ENCODE data around the gene EPG5. TPM values are rescaled to one million over a fixed set of nuclear protein-coding genes. Genes with fewer than 3 reads are reported as not detected.

EPG5 gene
- total RNA-seq, 1 donor from 2014 or later = 29.0 TPM

- no peaks in the 10 kb centered on the region for H3K27me3 ChIP-seq (ENCODE audit: insufficient read depth, low read length)
- DNase-seq (ENCODE audit: low read depth) (no peak), FAIRE-seq (no peak)
- H2AFZ ChIP-seq (ENCODE audit: low read depth, low read length) = no peak overlapping the region
- Mint-ChIP-seq H3K4me1 (ENCODE audit: low read depth, unreplicated experiment) (no peaks in the 10 kb centered on the region), H3K9me3 (ENCODE audit: unreplicated experiment) (no peaks in the 10 kb centered on the region), H3K36me3 (ENCODE audit: low read depth, unreplicated experiment) (peaks cover 19% of the 10 kb centered on the region), H3K27me3 (ENCODE audit: low read depth, unreplicated experiment) (no peaks in the 10 kb centered on the region), H3K27ac (ENCODE audit: unreplicated experiment) (no peak overlapping the region), H3K4me3 (ENCODE audit: unreplicated experiment) (no peak overlapping the region)
- TF ChIP-seq EZH2 (IDR thresholded peaks at IDR 0.05; ENCODE audit: insufficient read depth, low read length) (no peak), CTCF (IDR thresholded peaks at IDR 0.05; ENCODE audit: insufficient read depth, low read depth, low read length) (no peak)
- H4K20me1 ChIP-seq (ENCODE audit: insufficient read depth, low read length) = no peaks in the 10 kb centered on the region
- H3K79me2 ChIP-seq (ENCODE audit: insufficient read depth, low read length) = no peaks in the 10 kb centered on the region
- H3K4me3 ChIP-seq (ENCODE audit: insufficient read depth, low read depth, low read length) = no peak overlapping the region
- peaks cover 55% of the 10 kb centered on the region for H3K36me3 ChIP-seq (ENCODE audit: insufficient read depth, low read length)
- H3K4me2 ChIP-seq (ENCODE audit: low read length) = no peak overlapping the region
- H3K4me1 ChIP-seq (ENCODE audit: insufficient read depth, low read length) = no peaks in the 10 kb centered on the region
- no peak overlapping the region for H3K27ac ChIP-seq (ENCODE audit: low read depth, low read length)
- no peak overlapping the region for H3K9ac ChIP-seq (ENCODE audit: low read length)
- H3K9me3 ChIP-seq (ENCODE audit: insufficient read depth, low read depth, low read length) = no peaks in the 10 kb centered on the region
Observed at GRCh38 chr18:45916302-45916701, 50.8 kb downstream of the EPG5 start.

GRCh38 chr18:45913276-45913675 lies 53.9 kb downstream of the EPG5 start:
- TF ChIP-seq EZH2 (IDR thresholded peaks at IDR 0.05; ENCODE audit: insufficient read depth, low read length) (no peak), CTCF (IDR thresholded peaks at IDR 0.05; ENCODE audit: insufficient read depth, low read depth, low read length) (no peak)
- no peaks in the 10 kb centered on the region for H3K27me3 ChIP-seq (ENCODE audit: insufficient read depth, low read length)
- H3K4me3 Mint-ChIP-seq (ENCODE audit: unreplicated experiment) = no peak overlapping the region
- DNase-seq (ENCODE audit: low read depth) (no peak), FAIRE-seq (peak; percentile 58)
- H3K9ac ChIP-seq (ENCODE audit: low read length) = no peak overlapping the region
- no peak overlapping the region for H3K4me3 ChIP-seq (ENCODE audit: insufficient read depth, low read depth, low read length)
- no peaks in the 10 kb centered on the region for H3K9me3 ChIP-seq (ENCODE audit: insufficient read depth, low read depth, low read length)
- no peaks in the 10 kb centered on the region for H3K27me3 Mint-ChIP-seq (ENCODE audit: low read depth, unreplicated experiment)
- no peak overlapping the region for H3K27ac ChIP-seq (ENCODE audit: low read depth, low read length)
- no peak overlapping the region for H3K4me2 ChIP-seq (ENCODE audit: low read length)
- no peaks in the 10 kb centered on the region for H3K4me1 Mint-ChIP-seq (ENCODE audit: low read depth, unreplicated experiment)
- no peak overlapping the region for H3K27ac Mint-ChIP-seq (ENCODE audit: unreplicated experiment)
- H3K36me3 Mint-ChIP-seq (ENCODE audit: low read depth, unreplicated experiment) = peaks cover 16% of the 10 kb centered on the region
- H3K79me2 ChIP-seq (ENCODE audit: insufficient read depth, low read length) = no peaks in the 10 kb centered on the region
- peaks cover 58% of the 10 kb centered on the region for H3K36me3 ChIP-seq (ENCODE audit: insufficient read depth, low read length)
- no peak overlapping the region for H2AFZ ChIP-seq (ENCODE audit: low read depth, low read length)
- no peaks in the 10 kb centered on the region for H3K4me1 ChIP-seq (ENCODE audit: insufficient read depth, low read length)
- no peaks in the 10 kb centered on the region for H3K9me3 Mint-ChIP-seq (ENCODE audit: unreplicated experiment)
- no peaks in the 10 kb centered on the region for H4K20me1 ChIP-seq (ENCODE audit: insufficient read depth, low read length)

GRCh38 chr18:45910405-45911023 lies 56.6 kb downstream of the EPG5 start:
- Histone ChIP-seq H3K79me2 (ENCODE audit: insufficient read depth, low read length) (no peaks in the 10 kb centered on the region), H3K27ac (ENCODE audit: low read depth, low read length) (no peak overlapping the region), H4K20me1 (ENCODE audit: insufficient read depth, low read length) (no peaks in the 10 kb centered on the region), H3K4me1 (ENCODE audit: insufficient read depth, low read length) (no peaks in the 10 kb centered on the region), H3K36me3 (ENCODE audit: insufficient read depth, low read length) (peaks cover 61% of the 10 kb centered on the region), H3K4me3 (ENCODE audit: insufficient read depth, low read depth, low read length) (no peak overlapping the region), H3K9me3 (ENCODE audit: insufficient read depth, low read depth, low read length) (no peaks in the 10 kb centered on the region), H3K27me3 (ENCODE audit: insufficient read depth, low read length) (no peaks in the 10 kb centered on the region), H3K4me2 (ENCODE audit: low read length) (no peak overlapping the region), H3K9ac (ENCODE audit: low read length) (no peak overlapping the region), H2AFZ (ENCODE audit: low read depth, low read length) (no peak overlapping the region)
- FAIRE-seq (peak; percentile 5), DNase-seq (ENCODE audit: low read depth) (peak; percentile 5)
- Mint-ChIP-seq H3K36me3 (ENCODE audit: low read depth, unreplicated experiment) (peaks cover 21% of the 10 kb centered on the region), H3K4me1 (ENCODE audit: low read depth, unreplicated experiment) (no peaks in the 10 kb centered on the region), H3K27ac (ENCODE audit: unreplicated experiment) (no peak overlapping the region), H3K9me3 (ENCODE audit: unreplicated experiment) (no peaks in the 10 kb centered on the region), H3K27me3 (ENCODE audit: low read depth, unreplicated experiment) (no peaks in the 10 kb centered on the region), H3K4me3 (ENCODE audit: unreplicated experiment) (no peak overlapping the region)
- TF ChIP-seq CTCF (IDR thresholded peaks at IDR 0.05; ENCODE audit: insufficient read depth, low read depth, low read length) (peak; percentile 84), EZH2 (IDR thresholded peaks at IDR 0.05; ENCODE audit: insufficient read depth, low read length) (no peak)
